Kidney capillary endothelial cell (primary cell): ENCODE data around the gene MAPRE3.

ENCODE experiments used
- DNase-seq: peaks from one replicate; pipeline ENCODE4 v3.0.0-alpha.2; 2018; ENCODE audit warnings: low spot score

Gene MAPRE3

GRCh38 chr2:27041752-27042151, 71.3 kb downstream of the MAPRE3 start:
- no peak for DNase-seq

- DNase-seq: no peak
Observed at GRCh38 chr2:27042159-27042661, 71.8 kb downstream of the MAPRE3 start.

GRCh38 chr2:27042985-27043634, 72.7 kb downstream of the MAPRE3 start:
- DNase-seq: no peak

- no peak for DNase-seq
Observed at GRCh38 chr2:27049422-27050280, 79.2 kb downstream of the MAPRE3 start.

- peak; percentile 66 for DNase-seq
Observed at GRCh38 chr2:27050281-27050995, 80.0 kb downstream of the MAPRE3 start.

GRCh38 chr2:27050996-27051901, 80.8 kb downstream of the MAPRE3 start, which contains the start of gene AGBL5:
Gene AGBL5 (plus strand): TSS chr2:27051668. CDS start chr2:27052959, 1,291 bp downstream.
- DNase-seq: peak; percentile 95

GRCh38 chr2:27051902-27052645, 81.6 kb downstream of the MAPRE3 start:
- no peak for DNase-seq

- no peak for DNase-seq
Observed at GRCh38 chr2:27053321-27053720, 82.9 kb downstream of the MAPRE3 start.

GRCh38 chr2:27053776-27054175, 83.3 kb downstream of the MAPRE3 start:
- DNase-seq: no peak

GRCh38 chr2:27054721-27055120, 84.3 kb downstream of the MAPRE3 start:
- DNase-seq: no peak

- DNase-seq: no peak
Observed at GRCh38 chr2:27057184-27057583, 86.7 kb downstream of the MAPRE3 start.

- no peak for DNase-seq
Observed at GRCh38 chr2:27058210-27058609, 87.8 kb downstream of the MAPRE3 start.

GRCh38 chr2:27059141-27059820, 88.8 kb downstream of the MAPRE3 start:
- no peak for DNase-seq

GRCh38 chr2:27060323-27060722, 89.9 kb downstream of the MAPRE3 start:
- no peak for DNase-seq

- no peak for DNase-seq
Observed at GRCh38 chr2:27065128-27065527, 94.7 kb downstream of the MAPRE3 start.

GRCh38 chr2:27067385-27067784, 96.9 kb downstream of the MAPRE3 start:
- DNase-seq: no peak

GRCh38 chr2:27069436-27069835, 99.0 kb downstream of the MAPRE3 start:
- no peak for DNase-seq

- no peak for DNase-seq
Observed at GRCh38 chr2:27069961-27070618, 99.7 kb downstream of the MAPRE3 start.

GRCh38 chr2:27070653-27071276, 100.3 kb downstream of the MAPRE3 start:
- no peak for DNase-seq
